PC-9 (cell line): ENCODE measurements around the gene DOCK4. TPM values are rescaled to one million over a fixed set of nuclear protein-coding genes. Genes with fewer than 3 reads are reported as not detected.

ENCODE experiments used
- BruUV-seq: library from RNA; stranded (reverse); fragments of 400-500 nt; replicated peaks from 2 replicates; lab custom pipeline; 2021; lab: Mats Ljungman, UMichigan
- CTCF ChIA-PET: fragments of 300-600 bp; sonication (Branson Sonifier 250); formaldehyde crosslinking; loops from one replicate; lab custom pipeline; 2022; ENCODE audit warnings: antibody characterized with exemption; lab: Charles Lee
- POLR2A ChIA-PET: fragments of 300-600 bp; sonication (Branson Sonifier 250); formaldehyde crosslinking; loops from one replicate; lab custom pipeline; 2022; ENCODE audit warnings: antibody characterized with exemption; ENCODE audit not compliant: unreplicated experiment; lab: Charles Lee
- DNase-seq, 2 experiments: peaks; one replicate each; pipeline versions ENCODE4 v3.0.0 to v3.0.0-alpha.2; 2015 to 2022; ENCODE audit warnings: mixed read lengths in 1 of 2
- H2AFZ ChIP-seq: fragments of 200-600 bp; sonication (generic); 2 replicates; pipeline ENCODE4 v1.8.1; 2017; ENCODE audit warnings: antibody characterized with exemption
- H3F3A ChIP-seq: fragments of 200-600 bp; sonication (generic); 2 replicates; pipeline ENCODE4 v1.8.1; 2017; ENCODE audit warnings: antibody characterized with exemption, mild to moderate bottlenecking, low read depth; ENCODE audit not compliant: insufficient read depth
- H3K27ac ChIP-seq: fragments of 200-600 bp; sonication (generic); 2 replicates; pipeline ENCODE4 v1.6.1; 2016; ENCODE audit warnings: mixed run types
- H3K27me3 ChIP-seq: fragments of 200-600 bp; sonication (generic); 2 replicates; pipeline ENCODE4 v1.6.1; 2016; ENCODE audit warnings: low read depth, mixed run types; ENCODE audit not compliant: insufficient read depth
- H3K36me3 ChIP-seq: fragments of 200-600 bp; sonication (generic); 2 replicates; pipeline ENCODE4 v1.6.1; 2016; ENCODE audit warnings: low read depth, mixed run types
- H3K4me1 ChIP-seq: fragments of 200-600 bp; sonication (generic); replicated peaks from 2 replicates; pipeline ENCODE4 v1.6.1; 2016; ENCODE audit warnings: mixed run types; ENCODE audit not compliant: insufficient read depth
- H3K4me2 ChIP-seq: fragments of 200-600 bp; sonication (generic); 2 replicates; pipeline ENCODE4 v1.6.1; 2017; ENCODE audit warnings: mixed run types
- H3K4me3 ChIP-seq: fragments of 200-600 bp; sonication (generic); 2 replicates; pipeline ENCODE4 v1.6.1; 2016; ENCODE audit warnings: mixed run types
- H3K79me2 ChIP-seq: fragments of 200-600 bp; sonication (generic); 2 replicates; pipeline ENCODE4 v1.6.1; 2017; ENCODE audit warnings: low read depth, mixed run types
- H3K9me2 ChIP-seq: fragments of 200-600 bp; sonication (generic); 2 replicates; pipeline ENCODE4 v1.8.1; 2017; ENCODE audit warnings: mild to moderate bottlenecking; ENCODE audit not compliant: insufficient read depth
- H3K9me3 ChIP-seq: fragments of 200-600 bp; sonication (generic); 2 replicates; pipeline ENCODE4 v1.8.1; 2016; ENCODE audit warnings: low read depth; ENCODE audit not compliant: insufficient read depth
- H4K20me1 ChIP-seq: fragments of 200-600 bp; sonication (generic); 2 replicates; pipeline ENCODE4 v1.8.1; 2017; ENCODE audit not compliant: insufficient read depth
- EZH2 ChIP-seq: fragments of 200-600 bp; sonication (generic); IDR thresholded peaks from 2 replicates; pipeline ENCODE4 v1.8.0; 2017; ENCODE audit warnings: antibody characterized with exemption, low read depth
- intact Hi-C: fragments of 100-400 bp; cut with micrococcal nuclease; formaldehyde crosslinking; loops from one replicate; pipeline ENCODE4 v1.10.0; 2022; ENCODE audit not compliant: unreplicated experiment
- total RNA-seq: library from RNA; stranded (reverse); gene quantifications from 2 replicates; pipeline ENCODE4 v1.2.3, GENCODE V29; 2021
- TF ChIP-seq, protein P1 (sequence below): fragments of 200-600 bp; sonication (generic); conservative IDR thresholded peaks from 2 replicates; pipeline ENCODE4 v1.6.1; 2017; ENCODE audit warnings: mixed run types, antibody characterized with exemption, mild to moderate bottlenecking, moderate library complexity

Gene DOCK4
- total RNA-seq, 1 experiment from 2014 or later = 0.98 TPM

DNA sequence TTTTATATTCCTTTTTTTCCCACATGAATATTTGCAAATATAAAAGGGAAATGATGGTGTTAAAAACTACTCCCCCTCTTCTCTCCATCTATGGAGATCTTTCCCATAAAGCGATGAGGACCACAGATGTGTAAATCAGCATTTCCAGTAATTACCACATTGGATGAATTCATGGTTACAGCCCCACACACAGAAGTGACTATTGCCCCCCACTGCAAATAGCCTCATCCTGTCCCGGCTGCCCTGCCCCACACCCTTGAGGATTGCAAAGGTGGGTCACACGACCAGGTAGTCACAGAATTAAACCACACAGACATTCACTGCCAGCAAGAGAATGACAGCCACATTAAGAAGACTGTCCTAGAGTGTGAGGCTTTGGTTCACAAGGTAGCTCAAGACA lies 145.1 kb downstream of the DOCK4 start:
- DNase-seq = no peak
- H3K9me2 ChIP-seq = no peaks in the 10 kb centered on the region
- no peak overlapping the region for H2AFZ ChIP-seq
- ChIA-PET POLR2A (no interaction called here), CTCF (no interaction called here)
- H3K9me3 ChIP-seq = no peaks in the 10 kb centered on the region
- H3K4me3 ChIP-seq = no peak overlapping the region
- H3K27me3 ChIP-seq = no peaks in the 10 kb centered on the region
- H3F3A ChIP-seq = no peaks in the 10 kb centered on the region
- no peaks in the 10 kb centered on the region for H4K20me1 ChIP-seq
- no peaks in the 10 kb centered on the region for H3K79me2 ChIP-seq
- no peaks in the 10 kb centered on the region for H3K4me1 ChIP-seq
- H3K4me2 ChIP-seq = no peak overlapping the region
- no TSS peak for BruUV-seq
- intact Hi-C loops = no loop called here
- H3K36me3 ChIP-seq = no peaks in the 10 kb centered on the region
- TF ChIP-seq, protein P1, sequence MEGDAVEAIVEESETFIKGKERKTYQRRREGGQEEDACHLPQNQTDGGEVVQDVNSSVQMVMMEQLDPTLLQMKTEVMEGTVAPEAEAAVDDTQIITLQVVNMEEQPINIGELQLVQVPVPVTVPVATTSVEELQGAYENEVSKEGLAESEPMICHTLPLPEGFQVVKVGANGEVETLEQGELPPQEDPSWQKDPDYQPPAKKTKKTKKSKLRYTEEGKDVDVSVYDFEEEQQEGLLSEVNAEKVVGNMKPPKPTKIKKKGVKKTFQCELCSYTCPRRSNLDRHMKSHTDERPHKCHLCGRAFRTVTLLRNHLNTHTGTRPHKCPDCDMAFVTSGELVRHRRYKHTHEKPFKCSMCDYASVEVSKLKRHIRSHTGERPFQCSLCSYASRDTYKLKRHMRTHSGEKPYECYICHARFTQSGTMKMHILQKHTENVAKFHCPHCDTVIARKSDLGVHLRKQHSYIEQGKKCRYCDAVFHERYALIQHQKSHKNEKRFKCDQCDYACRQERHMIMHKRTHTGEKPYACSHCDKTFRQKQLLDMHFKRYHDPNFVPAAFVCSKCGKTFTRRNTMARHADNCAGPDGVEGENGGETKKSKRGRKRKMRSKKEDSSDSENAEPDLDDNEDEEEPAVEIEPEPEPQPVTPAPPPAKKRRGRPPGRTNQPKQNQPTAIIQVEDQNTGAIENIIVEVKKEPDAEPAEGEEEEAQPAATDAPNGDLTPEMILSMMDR = no peak
- TF ChIP-seq EZH2 = no peak
- no peak overlapping the region for H3K27ac ChIP-seq

DNA sequence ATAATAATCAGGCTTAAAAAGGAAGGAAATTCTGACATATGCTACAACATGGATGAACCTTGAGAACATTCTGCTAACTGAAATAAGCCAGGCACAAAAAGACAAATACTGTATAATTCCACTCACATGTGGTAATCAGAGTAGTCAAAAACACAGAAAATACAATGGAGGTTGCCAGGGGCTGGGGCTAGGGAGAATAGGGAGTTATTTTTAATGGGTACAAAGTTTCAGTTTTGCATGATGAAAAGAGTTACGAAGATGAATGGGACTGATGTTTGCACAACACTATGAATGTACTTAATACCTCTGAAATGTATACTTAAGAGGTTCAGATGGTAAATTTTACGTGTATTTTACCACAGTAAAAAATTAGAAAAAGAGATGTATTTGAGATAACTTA lies 145.6 kb downstream of the DOCK4 start:
- no peaks in the 10 kb centered on the region for H3K79me2 ChIP-seq
- BruUV-seq = no TSS peak
- H3K4me3 ChIP-seq = no peak overlapping the region
- H3F3A ChIP-seq = no peaks in the 10 kb centered on the region
- H3K27ac ChIP-seq = no peak overlapping the region
- no peaks in the 10 kb centered on the region for H3K9me2 ChIP-seq
- ChIA-PET POLR2A (no interaction called here), CTCF (no interaction called here)
- H2AFZ ChIP-seq = no peak overlapping the region
- H3K36me3 ChIP-seq = no peaks in the 10 kb centered on the region
- no peaks in the 10 kb centered on the region for H3K4me1 ChIP-seq
- H3K9me3 ChIP-seq = no peaks in the 10 kb centered on the region
- no peak overlapping the region for H3K4me2 ChIP-seq
- no peak for DNase-seq
- intact Hi-C loops = no loop called here
- H3K27me3 ChIP-seq = no peaks in the 10 kb centered on the region
- no peaks in the 10 kb centered on the region for H4K20me1 ChIP-seq
- TF ChIP-seq EZH2 = no peak
- TF ChIP-seq, protein P1 = no peak

DNA sequence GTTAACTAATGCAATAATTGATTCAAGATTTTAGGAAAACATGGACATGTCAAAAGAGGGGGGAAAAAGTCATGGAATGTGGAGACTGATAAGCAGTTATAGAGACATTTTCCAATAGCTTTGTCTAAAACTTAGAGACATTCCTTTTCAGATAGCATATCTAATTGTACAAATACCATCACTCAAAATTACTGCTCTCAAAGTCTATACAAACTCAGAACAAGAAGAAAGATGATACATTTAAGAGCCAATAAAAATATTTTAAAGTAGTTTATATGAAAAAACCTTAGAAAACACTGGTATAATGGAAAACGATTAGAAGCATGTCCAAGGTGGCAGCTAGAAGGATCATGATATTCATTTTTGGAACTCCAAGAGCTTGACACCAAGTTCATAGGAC lies 146.5 kb downstream of the DOCK4 start:
- H4K20me1 ChIP-seq = no peaks in the 10 kb centered on the region
- no peak for DNase-seq
- H3K9me3 ChIP-seq = no peaks in the 10 kb centered on the region
- no peaks in the 10 kb centered on the region for H3K79me2 ChIP-seq
- H3K27me3 ChIP-seq = no peaks in the 10 kb centered on the region
- H3F3A ChIP-seq = no peaks in the 10 kb centered on the region
- ChIA-PET POLR2A (no interaction called here), CTCF (no interaction called here)
- no peaks in the 10 kb centered on the region for H3K36me3 ChIP-seq
- no peaks in the 10 kb centered on the region for H3K9me2 ChIP-seq
- intact Hi-C loops = no loop called here
- H3K27ac ChIP-seq = no peak overlapping the region
- H3K4me1 ChIP-seq = no peaks in the 10 kb centered on the region
- no peak overlapping the region for H2AFZ ChIP-seq
- no peak overlapping the region for H3K4me2 ChIP-seq
- H3K4me3 ChIP-seq = no peak overlapping the region
- no TSS peak for BruUV-seq
- no peak for TF ChIP-seq EZH2
- TF ChIP-seq, protein P1 = no peak
